Omental fat pad (tissue), 4 donors: ENCODE results near the gene HS6ST3. TPM values are rescaled to one million over a fixed set of nuclear protein-coding genes. Genes with fewer than 3 reads are reported as not detected.

ENCODE experiments used
- ATAC-seq: fragments of 150-250 bp; one replicate; pipeline ENCODE4 v1.9.1; 2016; ENCODE audit warnings: mild to moderate bottlenecking, moderate library complexity; ENCODE audit not compliant: low FRiP score
- DNase-seq: peaks from one replicate; pipeline ENCODE4 v3.0.0-alpha.2; 2019; ENCODE audit warnings: low spot score
- CTCF ChIP-seq, 3 donors: fragments of 450-650 bp; IDR thresholded peaks; one replicate each; pipeline ENCODE4 v1.5.1; 2016 to 2017; ENCODE audit warnings: antibody characterized with exemption in 3 of 3, mild to moderate bottlenecking in 3 of 3, moderate library complexity in 2 of 3
- total RNA-seq, 4 donors: library from RNA; depleted of rRNA; stranded (reverse); fragments of >200 nt; gene quantifications; one replicate each; pipeline ENCODE4 v1.1.0, GENCODE V29; 2016

Gene HS6ST3
- total RNA-seq, 4 donors from 2014 or later, result 0.09 to 0.32 (median 0.24) TPM; not detected in 1

GRCh38 chr13:96819375-96819774 lies 729.5 kb downstream of the HS6ST3 start:
- no peak for TF ChIP-seq CTCF (IDR thresholded peaks at IDR 0.05)
- ATAC-seq, result no peak
- DNase-seq, result no peak

GRCh38 chr13:96821381-96821780 lies 731.5 kb downstream of the HS6ST3 start:
- no peak for TF ChIP-seq CTCF (IDR thresholded peaks at IDR 0.05)
- no peak for DNase-seq
- no peak for ATAC-seq

GRCh38 chr13:96821971-96822370 lies 732.1 kb downstream of the HS6ST3 start:
- DNase-seq, result no peak
- no peak for ATAC-seq
- TF ChIP-seq CTCF (IDR thresholded peaks at IDR 0.05), result no peak

- DNase-seq (no peak), ATAC-seq (no peak)
- no peak for TF ChIP-seq CTCF (IDR thresholded peaks at IDR 0.05)
These were observed 733.0 kb downstream of the HS6ST3 start for GRCh38 chr13:96822895-96823294.

- ATAC-seq, result no peak
- no peak for DNase-seq
- no peak for TF ChIP-seq CTCF (IDR thresholded peaks at IDR 0.05)
These were observed 734.2 kb downstream of the HS6ST3 start for GRCh38 chr13:96824140-96824539.

- DNase-seq (no peak), ATAC-seq (no peak)
- TF ChIP-seq CTCF (IDR thresholded peaks at IDR 0.05), result no peak
These were observed 735.7 kb downstream of the HS6ST3 start for GRCh38 chr13:96825653-96826052.

GRCh38 chr13:96834626-96835025 lies 744.7 kb downstream of the HS6ST3 start:
- DNase-seq, result no peak
- TF ChIP-seq CTCF (IDR thresholded peaks at IDR 0.05), result no peak
- no peak for ATAC-seq
